ENCODE measurements around the gene CLCC1. TPM values are rescaled to one million over a fixed set of nuclear protein-coding genes. Genes with fewer than 3 reads are reported as not detected.

The CLCC1 gene
- total RNA-seq, 1 donor from 2014 or later = 28.8 TPM

- peaks cover 32% of the 10 kb centered on the region for H3K4me1 ChIP-seq
- H3K4me3 ChIP-seq = no peak overlapping the region
- peaks cover 15% of the 10 kb centered on the region for H3K36me3 ChIP-seq
- H3K27ac ChIP-seq (replicated peaks) = no peak overlapping the region
- H3K9me3 ChIP-seq (replicated peaks) = no peaks in the 10 kb centered on the region
- TF ChIP-seq CTCF (IDR thresholded peaks at IDR 0.05; ENCODE audit: borderline replicate concordance) = no peak
- DNase-seq = no peak
- no peaks in the 10 kb centered on the region for H3K27me3 ChIP-seq (ENCODE audit: low read depth)
- intact Hi-C loops (cut with micrococcal nuclease) = no loop called here
These were observed 5.4 kb downstream of the CLCC1 start for GRCh38 chr1:108957888-108958287.

GRCh38 chr1:108955881-108956280 is 7.4 kb downstream of the CLCC1 start:
- TF ChIP-seq CTCF (IDR thresholded peaks at IDR 0.05; ENCODE audit: borderline replicate concordance) = no peak
- DNase-seq = no peak
- H3K36me3 ChIP-seq = peaks cover 15% of the 10 kb centered on the region
- intact Hi-C loops (cut with micrococcal nuclease) = no loop called here
- H3K27ac ChIP-seq (replicated peaks) = no peak overlapping the region
- peaks cover 12% of the 10 kb centered on the region for H3K4me1 ChIP-seq
- no peak overlapping the region for H3K4me3 ChIP-seq
- no peaks in the 10 kb centered on the region for H3K27me3 ChIP-seq (ENCODE audit: low read depth)
- no peaks in the 10 kb centered on the region for H3K9me3 ChIP-seq (replicated peaks)

- intact Hi-C loops (cut with micrococcal nuclease) = no loop called here
- Histone ChIP-seq H3K27me3 (ENCODE audit: low read depth) (no peaks in the 10 kb centered on the region), H3K27ac (replicated peaks) (no peak overlapping the region), H3K4me3 (no peak overlapping the region), H3K4me1 (peaks cover 5% of the 10 kb centered on the region), H3K36me3 (peaks cover 15% of the 10 kb centered on the region), H3K9me3 (replicated peaks) (no peaks in the 10 kb centered on the region)
- DNase-seq = no peak
- TF ChIP-seq CTCF (IDR thresholded peaks at IDR 0.05; ENCODE audit: borderline replicate concordance) = no peak
These were observed 8.2 kb downstream of the CLCC1 start for GRCh38 chr1:108955111-108955510.

GRCh38 chr1:108953452-108953851 is 9.8 kb downstream of the CLCC1 start:
- no peak overlapping the region for H3K4me3 ChIP-seq
- DNase-seq = no peak
- H3K4me1 ChIP-seq = peaks cover 11% of the 10 kb centered on the region
- no peak overlapping the region for H3K27ac ChIP-seq (replicated peaks)
- H3K36me3 ChIP-seq = peaks cover 10% of the 10 kb centered on the region
- H3K27me3 ChIP-seq (ENCODE audit: low read depth) = no peaks in the 10 kb centered on the region
- TF ChIP-seq CTCF (IDR thresholded peaks at IDR 0.05; ENCODE audit: borderline replicate concordance) = no peak
- intact Hi-C loops (cut with micrococcal nuclease) = no loop called here
- H3K9me3 ChIP-seq (replicated peaks) = no peaks in the 10 kb centered on the region

- no peak for DNase-seq
- no peaks in the 10 kb centered on the region for H3K27me3 ChIP-seq (ENCODE audit: low read depth)
- no peak for TF ChIP-seq CTCF (IDR thresholded peaks at IDR 0.05; ENCODE audit: borderline replicate concordance)
- H3K9me3 ChIP-seq (replicated peaks) = no peaks in the 10 kb centered on the region
- peaks cover 20% of the 10 kb centered on the region for H3K36me3 ChIP-seq
- H3K4me3 ChIP-seq = no peak overlapping the region
- intact Hi-C loops (cut with micrococcal nuclease) = no loop called here
- H3K4me1 ChIP-seq = peaks cover 15% of the 10 kb centered on the region
- H3K27ac ChIP-seq (replicated peaks) = no peak overlapping the region
These were observed 12.0 kb downstream of the CLCC1 start for GRCh38 chr1:108951242-108951641.

GRCh38 chr1:108949044-108949443 is 14.2 kb downstream of the CLCC1 start:
- no peak for DNase-seq
- Histone ChIP-seq H3K36me3 (peaks cover 35% of the 10 kb centered on the region), H3K4me3 (no peak overlapping the region), H3K27ac (replicated peaks) (no peak overlapping the region), H3K27me3 (ENCODE audit: low read depth) (no peaks in the 10 kb centered on the region), H3K4me1 (peaks cover 15% of the 10 kb centered on the region), H3K9me3 (replicated peaks) (no peaks in the 10 kb centered on the region)
- intact Hi-C loops (cut with micrococcal nuclease) = no loop called here
- no peak for TF ChIP-seq CTCF (IDR thresholded peaks at IDR 0.05; ENCODE audit: borderline replicate concordance)

Data from left ventricle myocardium inferior (tissue), 1 donor.